ENCODE results near the gene LRTM2.

- no peak for TF ChIP-seq EZH2 (IDR thresholded peaks at IDR 0.05)
- TF ChIP-seq CTCF (IDR thresholded peaks at IDR 0.05) = no peak
- no peak for TF ChIP-seq EZH2phosphoT487 (IDR thresholded peaks at IDR 0.05)
Measured at GRCh38 chr12:1799051-1799881, 21.1 kb upstream of the LRTM2 start.
